Measurements from ENCODE around the gene RARA. TPM values are rescaled to one million over a fixed set of nuclear protein-coding genes. Genes with fewer than 3 reads are reported as not detected.

The RARA gene
- total RNA-seq, 2 experiments from 2014 or later = 34.7 to 36.2 TPM

DNA sequence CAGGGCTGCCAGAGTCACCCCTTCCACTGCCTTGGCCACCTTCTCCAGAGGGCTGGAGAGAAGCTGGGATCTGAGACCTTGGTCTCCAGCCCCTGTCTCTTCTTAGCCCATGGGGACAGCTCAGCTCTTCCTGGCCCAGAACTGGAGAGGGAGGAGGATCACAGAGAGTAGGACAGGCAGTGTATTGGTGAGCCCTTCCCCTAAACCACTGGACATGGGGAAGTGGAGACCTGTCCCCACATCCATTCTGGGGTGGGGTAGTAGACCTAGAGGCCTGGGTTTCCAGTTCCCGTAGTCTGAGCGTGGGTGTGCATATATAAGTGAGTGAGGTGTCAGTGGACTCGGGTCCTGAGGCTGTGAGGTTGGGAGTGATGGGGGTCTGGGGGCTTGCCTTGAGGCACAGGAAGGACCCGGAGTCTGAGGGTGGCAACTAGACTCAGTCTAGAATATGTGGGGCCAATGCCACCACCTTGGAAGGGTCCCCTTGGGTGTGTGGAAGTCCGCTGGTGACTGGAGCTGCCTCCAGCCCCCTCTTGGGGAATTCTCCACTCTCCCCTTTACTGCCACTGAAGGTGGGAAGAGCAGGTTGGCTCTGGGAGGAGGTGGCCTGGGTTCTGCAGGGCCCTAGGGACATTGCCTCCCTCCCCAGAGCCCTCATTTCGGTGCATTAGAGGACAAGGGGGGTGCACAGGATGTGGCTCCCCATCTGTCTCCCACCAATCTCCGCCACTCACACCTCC is 35.6 kb downstream of the RARA start:
- Mint-ChIP-seq H3K9me3 (no peaks in the 10 kb centered on the region), H3K27me3 (no peaks in the 10 kb centered on the region), H3K4me1 (ENCODE audit: low read depth) (peaks cover 75% of the 10 kb centered on the region), H3K4me3 (peak overlapping the region; percentile 45), H3K27ac (peak overlapping the region; percentile 53), H3K36me3 (ENCODE audit: low read depth) (peaks cover 23% of the 10 kb centered on the region)
- TF ChIP-seq, protein P1, sequence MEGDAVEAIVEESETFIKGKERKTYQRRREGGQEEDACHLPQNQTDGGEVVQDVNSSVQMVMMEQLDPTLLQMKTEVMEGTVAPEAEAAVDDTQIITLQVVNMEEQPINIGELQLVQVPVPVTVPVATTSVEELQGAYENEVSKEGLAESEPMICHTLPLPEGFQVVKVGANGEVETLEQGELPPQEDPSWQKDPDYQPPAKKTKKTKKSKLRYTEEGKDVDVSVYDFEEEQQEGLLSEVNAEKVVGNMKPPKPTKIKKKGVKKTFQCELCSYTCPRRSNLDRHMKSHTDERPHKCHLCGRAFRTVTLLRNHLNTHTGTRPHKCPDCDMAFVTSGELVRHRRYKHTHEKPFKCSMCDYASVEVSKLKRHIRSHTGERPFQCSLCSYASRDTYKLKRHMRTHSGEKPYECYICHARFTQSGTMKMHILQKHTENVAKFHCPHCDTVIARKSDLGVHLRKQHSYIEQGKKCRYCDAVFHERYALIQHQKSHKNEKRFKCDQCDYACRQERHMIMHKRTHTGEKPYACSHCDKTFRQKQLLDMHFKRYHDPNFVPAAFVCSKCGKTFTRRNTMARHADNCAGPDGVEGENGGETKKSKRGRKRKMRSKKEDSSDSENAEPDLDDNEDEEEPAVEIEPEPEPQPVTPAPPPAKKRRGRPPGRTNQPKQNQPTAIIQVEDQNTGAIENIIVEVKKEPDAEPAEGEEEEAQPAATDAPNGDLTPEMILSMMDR (IDR thresholded peaks at IDR 0.05) = no peak
- ChIA-PET POLR2A (interaction anchor here (0.7 to 2.3 kb wide), 14 partner anchors 17 to 186 kb away, joined by 3 to 9 read pairs (median 4); partner anchors contain the start of gene CDC6), CTCF (interaction anchor here (0.7 to 26.3 kb wide), 5 partner anchors 10 to 154 kb away, joined by 3 to 780 read pairs (median 8); partner anchors contain the start of genes CDC6 and RARA)
- ATAC-seq (peak; percentile 3), DNase-seq (no peak)
- intact Hi-C loops (cut with micrococcal nuclease) = no loop called here

DNA sequence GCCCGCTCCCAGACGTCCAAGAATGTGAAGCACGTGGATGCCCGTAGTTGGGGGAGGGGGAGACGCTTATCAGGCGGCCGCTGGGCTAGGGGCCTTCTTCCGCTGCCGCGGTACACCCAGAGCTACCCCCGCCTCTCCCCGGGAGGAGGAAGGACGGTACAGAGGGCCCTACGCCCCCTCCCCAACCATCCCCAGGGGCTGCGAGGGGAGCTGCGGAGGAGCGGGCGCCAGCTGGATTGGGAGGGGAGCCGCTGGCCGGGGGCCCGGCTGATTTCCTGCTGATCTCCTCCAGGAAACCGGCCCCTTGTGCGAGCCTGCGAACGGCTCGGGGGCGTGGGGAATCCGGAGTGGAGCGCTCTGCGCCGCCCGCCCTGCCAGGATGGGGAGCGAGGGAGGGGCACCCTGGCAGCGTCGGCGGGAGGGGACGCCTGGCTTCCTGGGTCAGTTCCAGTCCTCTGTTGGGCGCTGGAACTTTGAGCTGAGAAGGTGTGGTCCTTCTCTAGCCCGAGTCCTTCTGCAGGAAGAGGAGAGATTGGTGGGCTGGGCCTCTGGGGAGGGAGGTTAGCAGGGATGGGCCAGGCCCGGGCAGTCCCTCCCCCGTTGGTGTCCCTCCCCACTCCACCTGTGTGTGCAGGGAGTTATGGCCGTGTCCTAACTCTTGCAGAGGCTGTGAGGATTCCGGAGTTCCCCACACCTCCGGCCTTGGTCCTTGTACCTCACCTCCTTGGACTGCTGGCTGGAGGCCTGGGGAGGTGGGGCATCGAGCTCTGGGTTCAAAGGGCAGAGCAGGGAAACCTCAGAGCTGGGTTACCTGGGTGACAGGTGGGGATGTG is 36.4 kb downstream of the RARA start:
- Mint-ChIP-seq H3K9me3 (no peaks in the 10 kb centered on the region), H3K36me3 (ENCODE audit: low read depth) (peaks cover 23% of the 10 kb centered on the region), H3K27me3 (no peaks in the 10 kb centered on the region), H3K4me3 (peak overlapping the region; percentile 45), H3K27ac (peak overlapping the region; percentile 53), H3K4me1 (ENCODE audit: low read depth) (peaks cover 73% of the 10 kb centered on the region)
- intact Hi-C loops (cut with micrococcal nuclease) = no loop called here
- ChIA-PET POLR2A (interaction anchor here (0.7 to 2.3 kb wide), 16 partner anchors 10 to 185 kb away, joined by 3 to 9 read pairs (median 4); no protein-coding TSS in a partner anchor), CTCF (interaction anchor here (0.7 to 26.3 kb wide), 6 partner anchors 9 to 154 kb away, joined by 3 to 780 read pairs (median 6); partner anchors contain the start of genes CDC6 and RARA)
- ATAC-seq (peak; percentile 15), DNase-seq (no peak)
- TF ChIP-seq, protein P1 (IDR thresholded peaks at IDR 0.05) = no peak

DNA sequence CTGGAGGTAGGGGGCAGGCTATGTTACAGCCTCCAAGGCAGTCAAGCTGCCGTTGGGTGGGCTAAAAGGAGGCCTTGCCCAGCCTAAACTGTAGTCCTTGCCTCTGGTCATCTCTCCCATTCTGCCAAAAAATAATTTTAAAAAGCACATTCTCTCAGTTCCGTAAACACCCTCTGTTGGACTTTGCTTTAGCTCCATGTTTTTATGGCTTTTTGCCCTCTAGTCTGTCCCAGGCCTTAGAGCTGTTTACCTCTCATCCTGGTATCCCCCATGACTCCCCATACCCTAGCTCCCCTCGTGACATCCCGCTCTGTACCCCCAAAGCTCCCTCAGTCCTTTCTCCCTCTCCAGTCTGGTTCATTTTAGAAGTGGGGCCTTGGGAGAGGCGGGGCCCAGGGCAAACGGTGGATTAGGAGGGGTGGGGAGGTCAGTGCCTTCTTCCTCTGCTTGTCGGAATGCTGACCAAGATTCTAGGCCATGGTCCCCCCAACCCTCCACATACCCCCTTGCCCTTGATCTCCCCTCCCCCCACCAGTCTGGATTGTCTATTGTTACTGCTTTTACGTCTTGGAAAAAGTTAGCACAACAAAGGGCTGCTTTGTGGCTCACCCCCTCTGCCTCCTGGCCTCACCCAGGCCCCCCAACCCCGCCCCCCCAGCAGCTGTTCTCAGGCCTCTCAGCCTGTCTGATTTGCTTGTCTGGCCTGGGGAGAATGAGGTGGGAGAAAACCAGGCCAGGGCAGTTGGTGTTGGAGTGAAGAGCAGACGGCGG is 37.2 kb downstream of the RARA start:
- peaks cover 68% of the 10 kb centered on the region for H3K4me1 Mint-ChIP-seq (ENCODE audit: low read depth)

DNA sequence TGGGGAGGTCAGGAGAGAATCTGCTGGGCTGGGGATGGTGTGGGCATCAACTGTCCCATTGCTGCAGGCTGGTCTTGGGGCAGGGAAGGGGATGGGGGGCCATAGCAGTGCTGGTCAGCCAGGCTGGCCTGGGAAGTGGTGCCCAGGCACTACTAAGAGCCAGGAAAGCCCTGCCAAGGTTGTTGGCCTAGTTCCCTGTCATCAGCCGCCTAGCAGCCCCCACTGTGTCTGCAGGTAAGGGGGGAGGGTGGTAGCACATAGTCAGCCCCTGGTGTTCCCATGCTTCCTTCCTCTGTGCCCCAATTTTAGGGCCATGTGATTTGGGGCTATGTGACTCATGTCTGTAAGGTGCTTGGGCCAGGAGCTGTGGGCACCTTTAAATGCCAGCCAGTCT is 37.8 kb downstream of the RARA start:
- no peaks in the 10 kb centered on the region for H3K9me3 Mint-ChIP-seq
- TF ChIP-seq, protein P1 (IDR thresholded peaks at IDR 0.05) = no peak
- DNase-seq = no peak
- no peak for ATAC-seq
- peaks cover 23% of the 10 kb centered on the region for H3K36me3 Mint-ChIP-seq (ENCODE audit: low read depth)
- H3K4me1 Mint-ChIP-seq (ENCODE audit: low read depth) = peaks cover 67% of the 10 kb centered on the region
- ChIA-PET POLR2A (interaction anchor here (0.7 to 2.3 kb wide), 7 partner anchors 18 to 214 kb away, joined by 3 to 8 read pairs (median 4); partner anchors contain the start of genes GJD3 and TOP2A), CTCF (interaction anchor here (1.4 to 26.3 kb wide), 3 partner anchors 8 to 145 kb away, joined by 3 to 780 read pairs (median 43); partner anchors contain the start of genes CDC6 and RARA)
- peak overlapping the region; percentile 6 for H3K27ac Mint-ChIP-seq
- H3K4me3 Mint-ChIP-seq = no peak overlapping the region
- intact Hi-C loops (cut with micrococcal nuclease) = no loop called here
- no peaks in the 10 kb centered on the region for H3K27me3 Mint-ChIP-seq

More for the DNA sequence above, 37.2 kb downstream of the RARA start:
- peaks cover 21% of the 10 kb centered on the region for H3K36me3 Mint-ChIP-seq (ENCODE audit: low read depth)
- ATAC-seq = no peak
- no peak overlapping the region for H3K4me3 Mint-ChIP-seq
- H3K27ac Mint-ChIP-seq = peak overlapping the region; percentile 18
- ChIA-PET POLR2A (interaction anchor here (0.7 to 2.3 kb wide), 12 partner anchors 9 to 71 kb away, joined by 3 to 8 read pairs (median 4); partner anchors contain the start of gene TOP2A), CTCF (interaction anchor here (1.1 to 26.3 kb wide), 5 partner anchors 9 to 155 kb away, joined by 5 to 780 read pairs (median 8); partner anchors contain the start of genes CDC6 and RARA)
- TF ChIP-seq, protein P1 (IDR thresholded peaks at IDR 0.05) = no peak
- H3K27me3 Mint-ChIP-seq = no peaks in the 10 kb centered on the region
- no peaks in the 10 kb centered on the region for H3K9me3 Mint-ChIP-seq
- no peak for DNase-seq
- intact Hi-C loops (cut with micrococcal nuclease) = no loop called here

Measured in activated CD8-positive, alpha-beta T cell treated with anti-CD3 and anti-CD28 coated beads for 36 hours (primary cell).